ENCODE measurements around the gene CA7. TPM values are rescaled to one million over a fixed set of nuclear protein-coding genes. Genes with fewer than 3 reads are reported as not detected.

The CA7 gene
- total RNA-seq, 4 donors from 2014 or later = 0.33 TPM; not detected in 3

DNA sequence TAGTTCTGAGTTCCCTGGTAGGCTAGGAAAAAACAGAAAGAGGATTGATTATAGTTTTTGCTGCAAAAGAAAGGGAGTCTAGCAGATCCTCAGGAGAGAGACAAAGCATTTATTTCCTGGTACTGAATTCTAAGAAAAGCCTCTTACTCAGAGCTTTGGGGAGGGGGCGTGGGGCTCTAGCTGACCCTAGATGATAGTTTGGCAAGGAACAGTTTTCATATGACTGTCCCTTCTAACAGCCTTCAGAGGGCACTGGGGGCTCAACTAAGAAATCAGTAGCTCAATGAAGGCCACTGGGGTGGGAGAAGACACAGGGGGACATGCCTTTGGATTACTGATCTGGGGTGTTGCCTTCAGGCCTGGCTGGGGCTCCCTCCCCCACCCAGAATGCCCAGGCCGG lies 4.0 kb downstream of the CA7 start:
- intact Hi-C loops (cut with DNase I) = no loop called here
- H3K9me3 ChIP-seq = no peaks in the 10 kb centered on the region
- no peak overlapping the region for H3K27ac ChIP-seq (replicated peaks in 1 of 4)
- H3K4me3 ChIP-seq = no peak overlapping the region
- WGBS = 90% methylated on average over 1 of the region's 2 CpGs
- peaks cover 4 to 65% (median 18%) of the 10 kb centered on the region in 4 donors for H3K27me3 ChIP-seq
- no peaks in the 10 kb centered on the region for H3K36me3 ChIP-seq
- TF ChIP-seq, protein P1, sequence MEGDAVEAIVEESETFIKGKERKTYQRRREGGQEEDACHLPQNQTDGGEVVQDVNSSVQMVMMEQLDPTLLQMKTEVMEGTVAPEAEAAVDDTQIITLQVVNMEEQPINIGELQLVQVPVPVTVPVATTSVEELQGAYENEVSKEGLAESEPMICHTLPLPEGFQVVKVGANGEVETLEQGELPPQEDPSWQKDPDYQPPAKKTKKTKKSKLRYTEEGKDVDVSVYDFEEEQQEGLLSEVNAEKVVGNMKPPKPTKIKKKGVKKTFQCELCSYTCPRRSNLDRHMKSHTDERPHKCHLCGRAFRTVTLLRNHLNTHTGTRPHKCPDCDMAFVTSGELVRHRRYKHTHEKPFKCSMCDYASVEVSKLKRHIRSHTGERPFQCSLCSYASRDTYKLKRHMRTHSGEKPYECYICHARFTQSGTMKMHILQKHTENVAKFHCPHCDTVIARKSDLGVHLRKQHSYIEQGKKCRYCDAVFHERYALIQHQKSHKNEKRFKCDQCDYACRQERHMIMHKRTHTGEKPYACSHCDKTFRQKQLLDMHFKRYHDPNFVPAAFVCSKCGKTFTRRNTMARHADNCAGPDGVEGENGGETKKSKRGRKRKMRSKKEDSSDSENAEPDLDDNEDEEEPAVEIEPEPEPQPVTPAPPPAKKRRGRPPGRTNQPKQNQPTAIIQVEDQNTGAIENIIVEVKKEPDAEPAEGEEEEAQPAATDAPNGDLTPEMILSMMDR (IDR thresholded peaks at IDR 0.05) = no peak
- no peak for TF ChIP-seq POLR2A (IDR thresholded peaks at IDR 0.05; ENCODE audit: low read depth)
- no peak for TF ChIP-seq POLR2AphosphoS5 (IDR thresholded peaks at IDR 0.05)
- TF ChIP-seq EP300 (IDR thresholded peaks at IDR 0.05) = no peak
- DNase-seq (ENCODE audit: extremely low spot score) = no peak
- H3K4me1 ChIP-seq = peaks cover 11 to 23% (median 22%) of the 10 kb centered on the region in 4 donors

DNA sequence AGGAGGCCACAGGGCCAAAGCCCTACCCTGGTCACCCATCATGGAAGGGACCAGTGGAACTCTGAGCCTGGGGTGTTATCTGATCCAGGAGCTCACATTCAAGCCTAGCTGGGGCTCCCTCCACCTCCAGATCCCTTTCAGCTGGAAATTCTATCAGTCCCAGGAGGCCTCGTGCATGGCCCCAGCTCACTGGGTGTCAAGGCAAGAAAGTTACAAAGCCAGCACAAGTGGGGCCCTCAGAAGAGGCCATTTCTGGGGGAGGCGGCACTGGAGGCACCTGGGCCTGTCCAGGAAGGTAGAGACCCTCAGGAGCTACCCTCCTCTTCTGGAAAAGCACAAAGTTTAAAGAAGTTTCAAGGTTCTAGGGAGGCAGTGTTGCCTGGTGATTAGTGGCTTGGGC lies 4.8 kb downstream of the CA7 start:
- no peak overlapping the region for H3K27ac ChIP-seq (replicated peaks in 1 of 4)
- 94% methylated on average over 2 of the region's 2 CpGs for WGBS
- TF ChIP-seq EP300 (IDR thresholded peaks at IDR 0.05) (no peak), POLR2AphosphoS5 (IDR thresholded peaks at IDR 0.05) (no peak), POLR2A (IDR thresholded peaks at IDR 0.05; ENCODE audit: low read depth) (no peak)
- TF ChIP-seq, protein P1 (IDR thresholded peaks at IDR 0.05) = no peak
- peaks cover 4 to 57% (median 14%) of the 10 kb centered on the region in 4 donors for H3K27me3 ChIP-seq
- intact Hi-C loops (cut with DNase I) = no loop called here
- no peak overlapping the region for H3K4me3 ChIP-seq
- H3K9me3 ChIP-seq = no peaks in the 10 kb centered on the region
- no peak for DNase-seq (ENCODE audit: extremely low spot score)
- H3K36me3 ChIP-seq = no peaks in the 10 kb centered on the region
- peaks cover 11 to 21% (median 20%) of the 10 kb centered on the region in 4 donors for H3K4me1 ChIP-seq

DNA sequence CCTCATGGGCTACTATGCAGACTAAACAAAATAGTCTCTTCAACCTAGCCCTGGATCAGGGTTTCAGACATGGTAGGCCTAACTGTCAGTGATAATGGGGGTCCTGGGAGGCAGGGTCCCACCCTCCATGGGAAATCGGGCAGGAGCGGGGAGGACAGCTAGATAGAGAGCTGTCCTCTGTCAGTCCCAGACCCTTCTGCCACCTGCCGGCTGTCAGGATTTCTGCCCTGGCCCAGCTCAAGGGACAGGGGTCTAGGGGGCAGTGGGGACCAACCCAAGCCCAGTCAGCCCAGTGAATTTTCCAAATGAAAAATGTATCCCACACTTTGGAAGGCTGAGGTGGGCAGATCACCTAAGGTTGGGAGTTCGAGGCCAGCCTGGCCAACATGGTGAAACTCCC lies 5.3 kb downstream of the CA7 start:
- Histone ChIP-seq H3K4me1 (peaks cover 6 to 16% (median 14%) of the 10 kb centered on the region in 4 donors), H3K36me3 (no peaks in the 10 kb centered on the region), H3K27ac (replicated peaks in 1 of 4) (no peak overlapping the region), H3K27me3 (peaks cover 0 to 52% (median 9%) of the 10 kb centered on the region in 4 donors), H3K9me3 (no peaks in the 10 kb centered on the region), H3K4me3 (no peak overlapping the region)
- DNase-seq (ENCODE audit: extremely low spot score) = no peak
- 95% methylated on average over 4 of the region's 4 CpGs for WGBS
- TF ChIP-seq POLR2A (IDR thresholded peaks at IDR 0.05; ENCODE audit: low read depth) = no peak
- TF ChIP-seq POLR2AphosphoS5 (IDR thresholded peaks at IDR 0.05) = no peak
- TF ChIP-seq, protein P1 (IDR thresholded peaks at IDR 0.05) = no peak
- TF ChIP-seq EP300 (IDR thresholded peaks at IDR 0.05) = no peak
- intact Hi-C loops (cut with DNase I) = no loop called here

DNA sequence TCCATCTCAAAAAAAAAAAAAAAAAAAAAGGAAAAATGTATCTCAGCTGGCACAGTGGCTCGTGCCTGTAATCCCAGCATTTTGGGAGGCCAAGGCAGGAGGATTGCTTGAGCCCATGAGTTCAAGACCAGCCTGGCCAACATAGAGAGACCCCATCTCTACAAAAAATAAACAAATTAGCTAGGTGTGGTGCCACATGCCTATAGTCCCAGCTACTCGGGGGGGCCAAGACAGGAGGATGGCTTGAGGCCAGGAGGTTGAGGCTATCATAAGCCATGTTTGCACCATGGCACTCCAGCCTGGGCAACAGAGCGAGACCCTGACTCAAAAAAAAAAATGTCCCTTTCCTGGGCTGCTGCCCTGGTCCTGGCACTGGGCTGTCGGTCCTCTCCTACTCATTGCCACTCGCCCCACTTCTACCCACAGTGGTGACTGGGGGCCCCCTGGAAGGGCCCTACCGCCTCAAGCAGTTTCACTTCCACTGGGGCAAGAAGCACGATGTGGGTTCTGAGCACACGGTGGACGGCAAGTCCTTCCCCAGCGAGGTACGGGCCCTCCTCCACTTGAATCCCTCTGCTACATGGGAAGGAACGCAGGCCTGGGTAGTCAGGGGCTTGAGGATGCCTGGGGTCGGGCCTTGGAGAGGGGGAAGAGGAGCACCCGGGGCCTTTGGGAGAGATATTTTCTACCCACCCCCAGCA lies 6.1 kb downstream of the CA7 start:
- no peak for DNase-seq (ENCODE audit: extremely low spot score)
- Histone ChIP-seq H3K9me3 (no peaks in the 10 kb centered on the region), H3K4me3 (no peak overlapping the region), H3K27ac (replicated peaks in 1 of 4) (no peak overlapping the region), H3K36me3 (no peaks in the 10 kb centered on the region), H3K4me1 (peaks cover 0 to 8% (median 7%) of the 10 kb centered on the region in 4 donors), H3K27me3 (peaks cover 0 to 45% (median 2%) of the 10 kb centered on the region in 4 donors)
- TF ChIP-seq EP300 (IDR thresholded peaks at IDR 0.05) (no peak), POLR2AphosphoS5 (IDR thresholded peaks at IDR 0.05) (no peak), POLR2A (IDR thresholded peaks at IDR 0.05; ENCODE audit: low read depth) (no peak)
- TF ChIP-seq, protein P1 (IDR thresholded peaks at IDR 0.05) = no peak
- intact Hi-C loops (cut with DNase I) = no loop called here
- 91% methylated on average over 12 of the region's 14 CpGs for WGBS
